A549 (cell line): Measurements from ENCODE around the gene TRIAP1. TPM values are rescaled to one million over a fixed set of nuclear protein-coding genes. Genes with fewer than 3 reads are reported as not detected.

Experiments used
- ATAC-seq, 2 experiments: fragments of 200-7000 bp in 1 of 2; fragments of >200 bp in 1 of 2; cut with Nextera tagmentation in 1 of 2; cut with Tn5 transposase in 1 of 2; 3 replicates each; pipeline versions ENCODE4 v1.8.0 to v1.9.1; 2018 to 2020; ENCODE audit warnings: mild to moderate bottlenecking in 1 of 2, moderate library complexity in 1 of 2
- CTCF ChIA-PET: fragments of 300-600 bp; sonication (Branson Sonifier 250); formaldehyde crosslinking; extraction: SDS; loops from one replicate; lab custom pipeline; 2021; ENCODE audit warnings: antibody characterized with exemption, inconsistent platforms; lab: Yijun Ruan, JAX
- POLR2A ChIA-PET: fragments of 350-600 bp; formaldehyde crosslinking; extraction: SDS; loops from one replicate; lab custom pipeline; 2021; ENCODE audit warnings: antibody characterized with exemption, inconsistent platforms; lab: Yijun Ruan, JAX
- DNase-seq, 2 experiments: peaks; one replicate each; pipeline versions ENCODE4 v3.0.0 to v3.0.0-alpha.2; 2011 to 2016; ENCODE audit warnings: low read depth in 1 of 2, low spot score in 1 of 2
- FAIRE-seq: peaks from 2 replicates; lab custom pipeline; 2011; peaks lifted over from hg19 to GRCh38; lab: Jason Lieb, UNC
- H3K27ac ChIP-seq, 2 experiments: fragments of >200 bp; sonication (Bioruptor Twin); formaldehyde crosslinking; 3 replicates each; pipeline ENCODE4 v1.5.1; 2016 to 2017
- H3K4me1 ChIP-seq: fragments of >200 bp; sonication (Bioruptor Twin); formaldehyde crosslinking; 3 replicates; pipeline ENCODE4 v1.6.1; 2016
- H3K4me2 ChIP-seq: fragments of >200 bp; sonication (Bioruptor Twin); formaldehyde crosslinking; 3 replicates; pipeline ENCODE4 v1.6.1; 2016
- H3K4me3 ChIP-seq: fragments of >200 bp; sonication (Bioruptor Twin); formaldehyde crosslinking; 3 replicates; pipeline ENCODE4 v1.5.1; 2016
- H3K9me3 ChIP-seq: fragments of >200 bp; sonication (Bioruptor Twin); formaldehyde crosslinking; 3 replicates; pipeline ENCODE4 v1.6.1; 2016
- BHLHE40 ChIP-seq: IDR thresholded peaks from 2 replicates; pipeline ENCODE4 v1.6.1; 2012; ENCODE audit warnings: low read depth, low read length, inconsistent platforms
- CEBPB ChIP-seq, 2 experiments: fragments of >200 bp in 1 of 2; sonication (Bioruptor Twin) in 1 of 2; formaldehyde crosslinking in 1 of 2; IDR thresholded peaks; 2 replicates each; pipeline ENCODE4 v1.6.1; 2012 to 2016
- EHF ChIP-seq: fragments of 250-450 bp; sonication (Bioruptor Pico); IDR thresholded peaks from 2 replicates; pipeline ENCODE4 v1.5.0; 2020; ENCODE audit warnings: mild to moderate bottlenecking
- EHMT2 ChIP-seq: fragments of 200-600 bp; sonication (generic); IDR thresholded peaks from 2 replicates; pipeline ENCODE4 v1.6.1; 2016; ENCODE audit warnings: antibody characterized with exemption, low read depth, mild to moderate bottlenecking, moderate library complexity
- ESRRA ChIP-seq: fragments of 150-350 bp; IDR thresholded peaks from 2 replicates; pipeline ENCODE4 v1.6.1; 2014; ENCODE audit warnings: mild to moderate bottlenecking, low read length, borderline replicate concordance
- GATA3 ChIP-seq: IDR thresholded peaks from 2 replicates; pipeline ENCODE4 v1.6.1; 2012; ENCODE audit warnings: borderline replicate concordance
- HEYL ChIP-seq: fragments of 250-450 bp; sonication (Bioruptor Pico); IDR thresholded peaks from 2 replicates; pipeline ENCODE4 v1.8.0; 2021; ENCODE audit warnings: mild to moderate bottlenecking, moderate library complexity
- MAFK ChIP-seq: fragments of 450-650 bp; IDR thresholded peaks from 2 replicates; pipeline ENCODE4 v1.6.1; 2014; ENCODE audit not compliant: partially characterized antibody
- MYC ChIP-seq: IDR thresholded peaks from 2 replicates; pipeline ENCODE4 v1.6.1; 2012; ENCODE audit warnings: mild to moderate bottlenecking, inconsistent platforms, low read length, improper control_type of control experiment, borderline replicate concordance
- NFE2L2 ChIP-seq: fragments of 150-350 bp; conservative IDR thresholded peaks from 2 replicates; pipeline ENCODE4 v1.6.1; 2014; ENCODE audit warnings: low read length
- PBX3 ChIP-seq: IDR thresholded peaks from 2 replicates; pipeline ENCODE4 v1.6.1; 2012
- PHF8 ChIP-seq: fragments of 200-600 bp; sonication (generic); IDR thresholded peaks from 2 replicates; pipeline ENCODE4 v1.6.1; 2016; ENCODE audit warnings: low read depth, mild to moderate bottlenecking, antibody characterized with exemption, moderate library complexity, borderline replicate concordance
- POLR2A ChIP-seq: IDR thresholded peaks from 2 replicates; pipeline ENCODE4 v1.6.1; 2012; ENCODE audit warnings: mild to moderate bottlenecking, low read length
- POLR2AphosphoS2 ChIP-seq: conservative IDR thresholded peaks from 2 replicates; pipeline ENCODE4 v1.6.1; 2012; ENCODE audit warnings: low read length, improper control_type of control experiment, inconsistent platforms
- RCOR1 ChIP-seq: fragments of 150-350 bp; IDR thresholded peaks from 2 replicates; pipeline ENCODE4 v1.6.1; 2014; ENCODE audit warnings: antibody characterized with exemption, low read length, low read depth
- RNF2 ChIP-seq: fragments of 200-600 bp; sonication (generic); IDR thresholded peaks from 2 replicates; pipeline ENCODE4 v1.6.1; 2016; ENCODE audit warnings: low read depth, mild to moderate bottlenecking, antibody characterized with exemption, moderate library complexity, borderline replicate concordance
- TFCP2L1 ChIP-seq: fragments of 250-450 bp; sonication (Bioruptor Pico); IDR thresholded peaks from 2 replicates; pipeline ENCODE4 v1.5.0; 2021; ENCODE audit warnings: mild to moderate bottlenecking
- ZFP36 ChIP-seq: fragments of 450-650 bp; IDR thresholded peaks from 2 replicates; pipeline ENCODE4 v1.6.1; 2014; ENCODE audit warnings: borderline replicate concordance; ENCODE audit not compliant: partially characterized antibody
- ZSCAN20 ChIP-seq: fragments of 250-450 bp; sonication (Bioruptor Pico); IDR thresholded peaks from 2 replicates; pipeline ENCODE4 v1.8.0; 2022; ENCODE audit warnings: mild to moderate bottlenecking, moderate library complexity
- WGBS: methylation state at CpG from one replicate; pipeline ENCODE4 v1.1.6; 2017; ENCODE audit errors: missing lambda C conversion rate; 5-methylcytosine and 5-hydroxymethylcytosine counted together
- polyA plus RNA-seq, 4 experiments: library from polyadenylated mRNA; depleted of rRNA in 3 of 4; stranded (reverse); fragments of >200 nt; fragmentation: RNase III in 1 of 4; extraction: RNeasy Plus Mini Kit Qiagen cat#74134 plus additional on column Dnase treatment in 1 of 4; gene quantifications; 2 replicates in 3 of 4; 3 replicates in 1 of 4; pipeline ENCODE4 v1.2.3, GENCODE V29; 2011 to 2017
- TF ChIP-seq, protein P1 (sequence below): fragments of 150-350 bp; IDR thresholded peaks from 2 replicates; pipeline ENCODE4 v1.6.1; 2014; ENCODE audit warnings: low read depth, mild to moderate bottlenecking, low read length
- TF ChIP-seq, protein P2 (sequence below): fragments of 450-650 bp; IDR thresholded peaks from 2 replicates; pipeline ENCODE4 v1.6.1; 2014; ENCODE audit warnings: antibody characterized with exemption
- TF ChIP-seq, protein P3 (sequence below): fragments of >200 bp; sonication (Bioruptor Twin); formaldehyde crosslinking; IDR thresholded peaks from 3 replicates; pipeline ENCODE4 v1.6.1; 2016
- TF ChIP-seq, protein P4 (sequence below): fragments of 250-450 bp; sonication (Bioruptor Pico); IDR thresholded peaks from 2 replicates; pipeline ENCODE4 v1.5.0; 2020; ENCODE audit warnings: low read depth, mild to moderate bottlenecking, moderate library complexity

TRIAP1 gene
- polyA plus RNA-seq, 2 of the 4 experiments (the other 2 are of a cell fraction): 70.9 to 114 TPM

DNA sequence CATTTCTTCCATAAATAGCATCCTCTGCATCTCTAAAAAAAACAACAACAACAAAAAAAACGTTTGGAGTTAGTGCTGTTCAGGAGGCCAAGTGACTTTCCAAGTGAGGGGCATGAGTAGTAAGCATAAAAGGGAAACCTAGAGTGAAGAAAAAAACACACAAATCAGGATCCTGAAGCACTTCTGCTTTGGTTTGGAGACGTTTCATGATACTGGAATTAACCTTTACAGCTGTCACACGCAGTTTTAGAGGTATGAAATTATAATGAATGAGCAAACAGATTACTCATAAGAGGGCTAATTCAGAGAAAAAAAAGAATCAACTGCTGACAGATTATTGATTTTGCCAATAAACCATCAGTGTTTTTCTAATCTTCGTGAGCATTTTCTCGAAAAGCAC, 19.6 kb upstream of the TRIAP1 start:
- Histone ChIP-seq H3K4me3 (no peak overlapping the region), H3K9me3 (no peaks in the 10 kb centered on the region), H3K4me1 (peaks cover 29% of the 10 kb centered on the region; the same call in 2 of the 3 replicates), H3K27ac (no peak overlapping the region), H3K4me2 (no peak overlapping the region)
- CTCF ChIA-PET: interaction anchor here (0.6 to 11.1 kb wide), 16 partner anchors 11 to 189 kb away, joined by 3 to 167 read pairs (median 5); partner anchors contain the start of genes COX6A1, DYNLL1, GATC and TRIAP1
- ATAC-seq (no peak), DNase-seq (no peak), FAIRE-seq (no peak)
- TF ChIP-seq POLR2A (no peak), BHLHE40 (no peak), RNF2 (no peak), ESRRA (no peak), POLR2AphosphoS2 (no peak), RCOR1 (no peak), EHMT2 (no peak)
- TF ChIP-seq, protein P1, sequence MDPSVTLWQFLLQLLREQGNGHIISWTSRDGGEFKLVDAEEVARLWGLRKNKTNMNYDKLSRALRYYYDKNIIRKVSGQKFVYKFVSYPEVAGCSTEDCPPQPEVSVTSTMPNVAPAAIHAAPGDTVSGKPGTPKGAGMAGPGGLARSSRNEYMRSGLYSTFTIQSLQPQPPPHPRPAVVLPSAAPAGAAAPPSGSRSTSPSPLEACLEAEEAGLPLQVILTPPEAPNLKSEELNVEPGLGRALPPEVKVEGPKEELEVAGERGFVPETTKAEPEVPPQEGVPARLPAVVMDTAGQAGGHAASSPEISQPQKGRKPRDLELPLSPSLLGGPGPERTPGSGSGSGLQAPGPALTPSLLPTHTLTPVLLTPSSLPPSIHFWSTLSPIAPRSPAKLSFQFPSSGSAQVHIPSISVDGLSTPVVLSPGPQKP: no peak
- TF ChIP-seq, protein P2, sequence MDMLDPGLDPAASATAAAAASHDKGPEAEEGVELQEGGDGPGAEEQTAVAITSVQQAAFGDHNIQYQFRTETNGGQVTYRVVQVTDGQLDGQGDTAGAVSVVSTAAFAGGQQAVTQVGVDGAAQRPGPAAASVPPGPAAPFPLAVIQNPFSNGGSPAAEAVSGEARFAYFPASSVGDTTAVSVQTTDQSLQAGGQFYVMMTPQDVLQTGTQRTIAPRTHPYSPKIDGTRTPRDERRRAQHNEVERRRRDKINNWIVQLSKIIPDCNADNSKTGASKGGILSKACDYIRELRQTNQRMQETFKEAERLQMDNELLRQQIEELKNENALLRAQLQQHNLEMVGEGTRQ: no peak
- POLR2A ChIA-PET: no interaction called here
- WGBS: 43% methylated on average over 5 of the region's 5 CpGs

DNA sequence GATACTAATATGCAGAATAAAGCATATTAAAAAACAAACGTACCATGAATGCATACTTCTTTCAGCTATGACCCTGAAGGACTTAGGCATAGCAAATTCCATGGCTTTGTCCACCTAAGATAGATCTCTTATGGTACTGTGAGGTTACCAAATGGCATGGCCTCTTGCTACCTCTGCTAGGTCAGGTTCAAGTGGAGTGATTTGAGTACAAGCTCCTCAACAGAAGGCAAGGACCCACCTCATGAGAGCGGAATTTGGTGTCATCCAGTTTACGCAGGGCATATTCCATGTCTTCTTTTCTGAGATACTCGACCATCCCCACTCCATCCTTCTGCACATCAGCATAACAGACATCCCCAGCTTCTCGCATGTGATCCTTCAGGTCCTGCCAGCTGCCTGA, 17.5 kb upstream of the TRIAP1 start:
- FAIRE-seq: no peak
- 87% methylated on average over 5 of the region's 5 CpGs for WGBS
- no peak overlapping the region for H3K27ac ChIP-seq
- no peak overlapping the region for H3K4me2 ChIP-seq
- ChIA-PET POLR2A (no interaction called here), CTCF (interaction anchor here (0.6 to 11.1 kb wide), 12 partner anchors 9 to 254 kb away, joined by 3 to 167 read pairs (median 4); partner anchors contain the start of gene SIRT4)
- no peak overlapping the region for H3K4me3 ChIP-seq
- no peak for ATAC-seq
- H3K9me3 ChIP-seq: no peaks in the 10 kb centered on the region
- DNase-seq: no peak
- TF ChIP-seq, protein P3, sequence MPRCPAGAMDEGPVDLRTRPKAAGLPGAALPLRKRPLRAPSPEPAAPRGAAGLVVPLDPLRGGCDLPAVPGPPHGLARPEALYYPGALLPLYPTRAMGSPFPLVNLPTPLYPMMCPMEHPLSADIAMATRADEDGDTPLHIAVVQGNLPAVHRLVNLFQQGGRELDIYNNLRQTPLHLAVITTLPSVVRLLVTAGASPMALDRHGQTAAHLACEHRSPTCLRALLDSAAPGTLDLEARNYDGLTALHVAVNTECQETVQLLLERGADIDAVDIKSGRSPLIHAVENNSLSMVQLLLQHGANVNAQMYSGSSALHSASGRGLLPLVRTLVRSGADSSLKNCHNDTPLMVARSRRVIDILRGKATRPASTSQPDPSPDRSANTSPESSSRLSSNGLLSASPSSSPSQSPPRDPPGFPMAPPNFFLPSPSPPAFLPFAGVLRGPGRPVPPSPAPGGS: no peak
- TF ChIP-seq MAFK: no peak
- TF ChIP-seq ZSCAN20 (CRISPR knock-in tag): no peak
- TF ChIP-seq, protein P4, sequence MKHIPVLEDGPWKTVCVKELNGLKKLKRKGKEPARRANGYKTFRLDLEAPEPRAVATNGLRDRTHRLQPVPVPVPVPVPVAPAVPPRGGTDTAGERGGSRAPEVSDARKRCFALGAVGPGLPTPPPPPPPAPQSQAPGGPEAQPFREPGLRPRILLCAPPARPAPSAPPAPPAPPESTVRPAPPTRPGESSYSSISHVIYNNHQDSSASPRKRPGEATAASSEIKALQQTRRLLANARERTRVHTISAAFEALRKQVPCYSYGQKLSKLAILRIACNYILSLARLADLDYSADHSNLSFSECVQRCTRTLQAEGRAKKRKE (CRISPR knock-in tag): no peak
- TF ChIP-seq PBX3: no peak
- no peak for TF ChIP-seq PHF8
- no peak for TF ChIP-seq ZFP36
- TF ChIP-seq EHF (CRISPR knock-in tag): no peak
- TF ChIP-seq MYC: no peak
- no peak for TF ChIP-seq GATA3
- TF ChIP-seq HEYL: no peak
- no peak for TF ChIP-seq NFE2L2
- TF ChIP-seq TFCP2L1 (CRISPR knock-in tag): no peak
- no peak for TF ChIP-seq CEBPB (IDR thresholded peaks at IDR 0.05)
- peaks cover 23% of the 10 kb centered on the region; the same call in 2 of the 3 replicates for H3K4me1 ChIP-seq
